ENCODE measurements around the gene MFSD2B. TPM values are rescaled to one million over a fixed set of nuclear protein-coding genes. Genes with fewer than 3 reads are reported as not detected.

The MFSD2B gene
- total RNA-seq, 1 experiment from 2014 or later: 0.48 TPM

GRCh38 chr2:23988371-23988770 lies 21.5 kb upstream of the MFSD2B start:
- no peaks in the 10 kb centered on the region for H3K36me3 ChIP-seq (ENCODE audit: control insufficient read depth, insufficient read depth, low read length)
- DNase-seq: no peak
- Mint-ChIP-seq H3K4me3 (ENCODE audit: unreplicated experiment) (no peak overlapping the region), H3K27me3 (ENCODE audit: insufficient read depth, unreplicated experiment) (no peaks in the 10 kb centered on the region), H3K4me1 (ENCODE audit: low read depth, unreplicated experiment) (no peaks in the 10 kb centered on the region), H3K36me3 (ENCODE audit: insufficient read depth, unreplicated experiment) (peaks cover 6% of the 10 kb centered on the region), H3K27ac (ENCODE audit: unreplicated experiment) (no peak overlapping the region), H3K9me3 (ENCODE audit: unreplicated experiment) (no peaks in the 10 kb centered on the region)
- no peaks in the 10 kb centered on the region for H3K4me1 ChIP-seq
- POLR2A ChIA-PET: no interaction called here
- H3K9me3 ChIP-seq: no peaks in the 10 kb centered on the region
- intact Hi-C loops (cut with micrococcal nuclease; ENCODE audit: unreplicated experiment): loop anchor here (1.0 to 2.0 kb wide), 3 partner anchors 72 to 392 kb away; partner anchors contain the start of gene TP53I3
- peak; percentile 21 to 36 for TF ChIP-seq CTCF (IDR thresholded peaks at IDR 0.05; ENCODE audit: insufficient read depth in 1 of 2, low read depth in 1 of 2, low read length in 1 of 2, severe bottlenecking in 1 of 2, unreplicated experiment in 1 of 2)
- BruUV-seq (replicated peaks): no TSS peak
- CTCF ChIA-PET: no interaction called here
- H3K4me3 ChIP-seq (ENCODE audit: low read depth, low read length): no peak overlapping the region
- no peaks in the 10 kb centered on the region for H3K27me3 ChIP-seq (replicated peaks; ENCODE audit: control insufficient read depth, insufficient read depth, low read length)

- ChIA-PET CTCF (no interaction called here), POLR2A (no interaction called here)
- no peak overlapping the region for H3K4me3 Mint-ChIP-seq (ENCODE audit: unreplicated experiment)
- no peaks in the 10 kb centered on the region for H3K4me1 ChIP-seq
- no peaks in the 10 kb centered on the region for H3K27me3 ChIP-seq (replicated peaks; ENCODE audit: control insufficient read depth, insufficient read depth, low read length)
- no peak for DNase-seq
- intact Hi-C loops (cut with micrococcal nuclease; ENCODE audit: unreplicated experiment): loop anchor here (2.0 kb wide), 1 partner anchor 52 kb away; the partner anchor contains the start of gene UBXN2A
- H3K36me3 ChIP-seq (ENCODE audit: control insufficient read depth, insufficient read depth, low read length): no peaks in the 10 kb centered on the region
- H3K9me3 ChIP-seq: no peaks in the 10 kb centered on the region
- TF ChIP-seq CTCF (IDR thresholded peaks at IDR 0.05; ENCODE audit: insufficient read depth in 1 of 2, low read depth in 1 of 2, low read length in 1 of 2, severe bottlenecking in 1 of 2, unreplicated experiment in 1 of 2): no peak
- no peak overlapping the region for H3K4me3 ChIP-seq (ENCODE audit: low read depth, low read length)
- H3K9me3 Mint-ChIP-seq (ENCODE audit: unreplicated experiment): no peaks in the 10 kb centered on the region
- peaks cover 8% of the 10 kb centered on the region for H3K4me1 Mint-ChIP-seq (ENCODE audit: low read depth, unreplicated experiment)
- H3K27me3 Mint-ChIP-seq (ENCODE audit: insufficient read depth, unreplicated experiment): no peaks in the 10 kb centered on the region
- peaks cover 19% of the 10 kb centered on the region for H3K36me3 Mint-ChIP-seq (ENCODE audit: insufficient read depth, unreplicated experiment)
- BruUV-seq (replicated peaks): no TSS peak
- no peak overlapping the region for H3K27ac Mint-ChIP-seq (ENCODE audit: unreplicated experiment)
These were observed 17.0 kb upstream of the MFSD2B start for GRCh38 chr2:23992931-23993330.

- BruUV-seq (replicated peaks): no TSS peak
- Histone ChIP-seq H3K4me1 (no peaks in the 10 kb centered on the region), H3K36me3 (ENCODE audit: control insufficient read depth, insufficient read depth, low read length) (no peaks in the 10 kb centered on the region), H3K4me3 (ENCODE audit: low read depth, low read length) (no peak overlapping the region), H3K9me3 (no peaks in the 10 kb centered on the region), H3K27me3 (replicated peaks; ENCODE audit: control insufficient read depth, insufficient read depth, low read length) (no peaks in the 10 kb centered on the region)
- Mint-ChIP-seq H3K9me3 (ENCODE audit: unreplicated experiment) (no peaks in the 10 kb centered on the region), H3K4me1 (ENCODE audit: low read depth, unreplicated experiment) (peaks cover 8% of the 10 kb centered on the region), H3K27ac (ENCODE audit: unreplicated experiment) (no peak overlapping the region), H3K36me3 (ENCODE audit: insufficient read depth, unreplicated experiment) (peaks cover 23% of the 10 kb centered on the region), H3K4me3 (ENCODE audit: unreplicated experiment) (no peak overlapping the region), H3K27me3 (ENCODE audit: insufficient read depth, unreplicated experiment) (no peaks in the 10 kb centered on the region)
- CTCF ChIA-PET: no interaction called here
- TF ChIP-seq CTCF (IDR thresholded peaks at IDR 0.05; ENCODE audit: insufficient read depth in 1 of 2, low read depth in 1 of 2, low read length in 1 of 2, severe bottlenecking in 1 of 2, unreplicated experiment in 1 of 2): no peak
- intact Hi-C loops (cut with micrococcal nuclease; ENCODE audit: unreplicated experiment): loop anchor here (2.0 kb wide), 1 partner anchor 53 kb away; the partner anchor contains the start of gene UBXN2A
- no peak for DNase-seq
- POLR2A ChIA-PET: interaction anchor here (0.6 kb wide), 1 partner anchor 128 kb away, joined by 3 read pairs; no protein-coding TSS in a partner anchor
These were observed 16.1 kb upstream of the MFSD2B start for GRCh38 chr2:23993736-23994269.

Data from Caco-2 (cell line).